GM12874 (cell line): ENCODE measurements around the gene SLC37A3.

Experiments
- CTCF ChIP-seq: IDR thresholded peaks from 2 replicates; pipeline ENCODE4 v1.5.1; 2011; ENCODE audit warnings: low read depth, mild to moderate bottlenecking, control low read depth, low read length, moderate library complexity; ENCODE audit not compliant: insufficient read depth

Gene SLC37A3

GRCh38 chr7:140435252-140435895 lies 37.0 kb upstream of the SLC37A3 start:
- no peak for TF ChIP-seq CTCF

GRCh38 chr7:140433396-140433795 lies 35.1 kb upstream of the SLC37A3 start:
- no peak for TF ChIP-seq CTCF

- no peak for TF ChIP-seq CTCF
Measured at GRCh38 chr7:140426130-140426529, 27.8 kb upstream of the SLC37A3 start.

- TF ChIP-seq CTCF, result no peak
Measured at GRCh38 chr7:140425718-140426117, 27.4 kb upstream of the SLC37A3 start.

GRCh38 chr7:140423501-140423900 lies 25.2 kb upstream of the SLC37A3 start:
- no peak for TF ChIP-seq CTCF

- no peak for TF ChIP-seq CTCF
Measured at GRCh38 chr7:140421521-140421920, 23.2 kb upstream of the SLC37A3 start.

GRCh38 chr7:140418653-140419052 lies 20.3 kb upstream of the SLC37A3 start:
- TF ChIP-seq CTCF, result no peak
